NCI-H2196 treated with DMSO at 0.1 percent for 48 hours (cell line): Measurements from ENCODE around the gene GPR15LG.
"Not testable (repeated sequence)": the region's sequence is repeated elsewhere in the genome, so short reads cannot be mapped to it uniquely, and the experiment has no call there.

ENCODE experiments used
- DNase-seq: peaks from one replicate; lab custom pipeline; 2025; ENCODE audit not compliant: unreplicated experiment; lab: John Stamatoyannopoulos, UW

The GPR15LG gene

GRCh38 chr10:84173501-84173929 lies at the start of gene GPR15LG:
Gene GPR15LG, plus strand, starts transcription at chr10:84173801. Its CDS starts 51 bp downstream, at chr10:84173852.
- DNase-seq: no peak

GRCh38 chr10:84125910-84126784 lies 47.5 kb upstream of the GPR15LG start:
- DNase-seq: not testable (repeated sequence)

GRCh38 chr10:84126785-84127167 lies 46.8 kb upstream of the GPR15LG start:
- DNase-seq: no peak

- no peak for DNase-seq
Measured at GRCh38 chr10:84135836-84136235, 37.8 kb upstream of the GPR15LG start.

- no peak for DNase-seq
Measured at GRCh38 chr10:84137811-84138210, 35.8 kb upstream of the GPR15LG start.

- DNase-seq: no peak
Measured at GRCh38 chr10:84138478-84139125, 35.0 kb upstream of the GPR15LG start.

- peak; percentile 84 for DNase-seq
Measured at GRCh38 chr10:84139126-84140035, 34.2 kb upstream of the GPR15LG start, which contains the start of gene GHITM. Gene GHITM, plus strand, starts transcription at chr10:84139509. Its CDS starts 1,992 bp downstream, at chr10:84141501.

- no peak for DNase-seq
Measured at GRCh38 chr10:84140036-84140379, 33.6 kb upstream of the GPR15LG start.

- DNase-seq: no peak
Measured at GRCh38 chr10:84147347-84147746, 26.3 kb upstream of the GPR15LG start.

GRCh38 chr10:84148006-84148597 lies 25.5 kb upstream of the GPR15LG start:
- peak; percentile 11 for DNase-seq

GRCh38 chr10:84149854-84150253 lies 23.7 kb upstream of the GPR15LG start:
- DNase-seq: no peak

- no peak for DNase-seq
Measured at GRCh38 chr10:84152769-84153168, 20.8 kb upstream of the GPR15LG start.

GRCh38 chr10:84155521-84155920 lies 18.1 kb upstream of the GPR15LG start:
- DNase-seq: no peak

GRCh38 chr10:84156009-84156408 lies 17.6 kb upstream of the GPR15LG start:
- no peak for DNase-seq

GRCh38 chr10:84156768-84157167 lies 16.8 kb upstream of the GPR15LG start:
- DNase-seq: no peak

GRCh38 chr10:84158061-84158460 lies 15.5 kb upstream of the GPR15LG start:
- no peak for DNase-seq

- DNase-seq: no peak
Measured at GRCh38 chr10:84158550-84158949, 15.1 kb upstream of the GPR15LG start.

GRCh38 chr10:84159076-84159685 lies 14.4 kb upstream of the GPR15LG start:
- DNase-seq: no peak

GRCh38 chr10:84160663-84161362 lies 12.8 kb upstream of the GPR15LG start:
- no peak for DNase-seq

- no peak for DNase-seq
Measured at GRCh38 chr10:84163996-84164395, 9.6 kb upstream of the GPR15LG start.
